ENCODE data around the gene NDUFA11.

Gene NDUFA11

GRCh38 chr19:5870986-5871394 lies 32.6 kb downstream of the NDUFA11 start:
- Histone ChIP-seq H3K4me3 (ENCODE audit: low read depth, low read length) (no peak overlapping the region), H3K9me3 (ENCODE audit: severe bottlenecking) (no peaks in the 10 kb centered on the region), H3K36me3 (no peaks in the 10 kb centered on the region), H3K27ac (no peak overlapping the region), H3K27me3 (ENCODE audit: insufficient read depth, low read depth, severe bottlenecking) (no peaks in the 10 kb centered on the region)
- TF ChIP-seq CTCF (IDR thresholded peaks at IDR 0.05; ENCODE audit: low read depth, low read length): no peak
- no peak for DNase-seq

- Histone ChIP-seq H3K4me3 (ENCODE audit: low read depth, low read length) (no peak overlapping the region), H3K36me3 (no peaks in the 10 kb centered on the region)
Observed at GRCh38 chr19:5867201-5868136, 36.1 kb downstream of the NDUFA11 start.

GRCh38 chr19:5865772-5866171 lies 37.8 kb downstream of the NDUFA11 start:
- Histone ChIP-seq H3K4me3 (ENCODE audit: low read depth, low read length) (no peak overlapping the region), H3K36me3 (no peaks in the 10 kb centered on the region), H3K9me3 (ENCODE audit: severe bottlenecking) (no peaks in the 10 kb centered on the region), H3K27ac (no peak overlapping the region), H3K27me3 (ENCODE audit: insufficient read depth, low read depth, severe bottlenecking) (no peaks in the 10 kb centered on the region)
- no peak for TF ChIP-seq CTCF (IDR thresholded peaks at IDR 0.05; ENCODE audit: low read depth, low read length)
- DNase-seq: no peak

More at GRCh38 chr19:5867201-5868136, 36.1 kb downstream of the NDUFA11 start:
- no peak for DNase-seq
- H3K27ac ChIP-seq: no peak overlapping the region
- H3K9me3 ChIP-seq (ENCODE audit: severe bottlenecking): no peaks in the 10 kb centered on the region
- TF ChIP-seq CTCF (IDR thresholded peaks at IDR 0.05; ENCODE audit: low read depth, low read length): no peak
- no peaks in the 10 kb centered on the region for H3K27me3 ChIP-seq (ENCODE audit: insufficient read depth, low read depth, severe bottlenecking)

GRCh38 chr19:5864725-5865486 lies 38.7 kb downstream of the NDUFA11 start:
- no peak overlapping the region for H3K4me3 ChIP-seq (ENCODE audit: low read depth, low read length)
- DNase-seq: no peak
- 0 out of 2 replicates have a peak, but pooled peaks have one; percentile 14 for TF ChIP-seq CTCF (IDR thresholded peaks at IDR 0.05; ENCODE audit: low read depth, low read length)

DNA sequence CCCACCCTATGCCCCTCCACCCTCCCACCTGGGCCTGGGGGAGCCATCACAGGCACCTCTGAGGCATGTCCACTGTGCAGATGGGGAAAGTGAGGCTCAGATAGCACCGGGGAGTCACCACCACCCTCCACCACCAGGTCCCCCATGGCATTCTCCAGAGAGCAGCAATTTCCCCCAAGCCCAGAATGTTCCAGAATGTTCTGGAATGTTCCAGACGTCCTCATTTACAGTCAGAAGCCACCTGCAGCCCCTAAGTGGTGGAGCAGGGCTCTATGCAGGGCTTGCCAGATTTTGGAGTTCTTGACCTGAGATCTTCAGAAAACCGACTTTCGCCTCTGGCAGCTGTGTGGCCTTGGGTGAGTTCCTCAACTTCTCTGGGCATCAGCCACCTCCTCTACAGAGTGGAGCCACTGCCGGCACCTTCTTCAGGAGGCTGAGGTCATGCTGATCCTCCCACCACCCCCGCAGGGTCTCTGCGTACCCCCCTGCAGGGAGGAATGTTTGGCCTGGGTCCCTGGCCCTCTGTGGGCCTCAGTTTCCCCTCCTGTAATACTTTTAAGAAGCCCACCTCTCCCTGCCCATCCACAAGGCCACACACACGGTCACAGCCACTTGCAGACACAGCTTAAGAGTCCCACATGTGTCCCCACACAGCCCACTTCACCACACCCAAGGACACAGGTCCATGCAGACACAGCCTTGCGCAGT lies 39.4 kb downstream of the NDUFA11 start:
- Histone ChIP-seq H3K4me3 (ENCODE audit: low read depth, low read length) (no peak overlapping the region), H3K27me3 (ENCODE audit: insufficient read depth, low read depth, severe bottlenecking) (no peaks in the 10 kb centered on the region), H3K36me3 (no peaks in the 10 kb centered on the region), H3K27ac (no peak overlapping the region), H3K9me3 (ENCODE audit: severe bottlenecking) (no peaks in the 10 kb centered on the region)
- no peak for DNase-seq
- TF ChIP-seq CTCF (IDR thresholded peaks at IDR 0.05; ENCODE audit: low read depth, low read length): no peak

More at GRCh38 chr19:5864725-5865486, 38.7 kb downstream of the NDUFA11 start:
- no peaks in the 10 kb centered on the region for H3K9me3 ChIP-seq (ENCODE audit: severe bottlenecking)
- H3K27me3 ChIP-seq (ENCODE audit: insufficient read depth, low read depth, severe bottlenecking): no peaks in the 10 kb centered on the region
- no peaks in the 10 kb centered on the region for H3K36me3 ChIP-seq
- no peak overlapping the region for H3K27ac ChIP-seq
